Measurements from ENCODE around the gene STARD3NL.

STARD3NL gene

GRCh38 chr7:38179776-38180226, 1.8 kb downstream of the STARD3NL start:
- in situ Hi-C loops (cut with MboI; ENCODE audit: low pct_unique_long_range_greater_than_20kb, low sequenced_read_pairs, unreplicated experiment): no loop called here
- TF ChIP-seq CTCF (IDR thresholded peaks at IDR 0.05; ENCODE audit: extremely low read depth, insufficient read depth, missing control alignments): no peak
- no peak for DNase-seq (ENCODE audit: low spot score)

DNA sequence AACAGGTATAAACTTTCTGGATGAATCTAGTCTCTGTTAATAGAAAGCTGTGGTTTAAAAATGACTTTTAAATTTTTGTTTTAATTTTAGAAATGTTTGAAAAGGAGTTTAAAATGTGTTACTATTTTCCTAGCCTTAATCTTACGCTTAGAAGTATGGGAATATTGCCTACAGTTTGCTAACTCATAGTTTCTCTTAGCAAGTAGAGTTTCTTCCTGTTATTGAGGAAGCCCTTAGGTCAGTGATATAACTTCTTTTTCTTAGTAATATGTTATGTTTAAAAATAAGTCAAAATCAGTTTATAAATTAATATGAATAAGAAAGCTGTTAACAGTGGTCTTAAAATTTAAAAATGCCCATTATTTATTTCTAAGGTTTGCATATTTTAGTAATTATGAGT, 3.1 kb downstream of the STARD3NL start:
- no peak for DNase-seq (ENCODE audit: low spot score)

GRCh38 chr7:38182450-38182849, 4.4 kb downstream of the STARD3NL start:
- no peak for TF ChIP-seq CTCF (IDR thresholded peaks at IDR 0.05; ENCODE audit: extremely low read depth, insufficient read depth, missing control alignments)
- DNase-seq (ENCODE audit: low spot score): no peak
- in situ Hi-C loops (cut with MboI; ENCODE audit: low pct_unique_long_range_greater_than_20kb, low sequenced_read_pairs, unreplicated experiment): no loop called here

More for the DNA sequence above, 3.1 kb downstream of the STARD3NL start:
- in situ Hi-C loops (cut with MboI; ENCODE audit: low pct_unique_long_range_greater_than_20kb, low sequenced_read_pairs, unreplicated experiment): no loop called here
- TF ChIP-seq CTCF (IDR thresholded peaks at IDR 0.05; ENCODE audit: extremely low read depth, insufficient read depth, missing control alignments): no peak

GRCh38 chr7:38185395-38186307, 7.6 kb downstream of the STARD3NL start:
- no peak for DNase-seq (ENCODE audit: low spot score)
- no peak for TF ChIP-seq CTCF (IDR thresholded peaks at IDR 0.05; ENCODE audit: extremely low read depth, insufficient read depth, missing control alignments)
- in situ Hi-C loops (cut with MboI; ENCODE audit: low pct_unique_long_range_greater_than_20kb, low sequenced_read_pairs, unreplicated experiment): no loop called here

- no peak for DNase-seq (ENCODE audit: low spot score)
- no peak for TF ChIP-seq CTCF (IDR thresholded peaks at IDR 0.05; ENCODE audit: extremely low read depth, insufficient read depth, missing control alignments)
- in situ Hi-C loops (cut with MboI; ENCODE audit: low pct_unique_long_range_greater_than_20kb, low sequenced_read_pairs, unreplicated experiment): no loop called here
Observed at GRCh38 chr7:38186593-38187314, 8.7 kb downstream of the STARD3NL start.

DNA sequence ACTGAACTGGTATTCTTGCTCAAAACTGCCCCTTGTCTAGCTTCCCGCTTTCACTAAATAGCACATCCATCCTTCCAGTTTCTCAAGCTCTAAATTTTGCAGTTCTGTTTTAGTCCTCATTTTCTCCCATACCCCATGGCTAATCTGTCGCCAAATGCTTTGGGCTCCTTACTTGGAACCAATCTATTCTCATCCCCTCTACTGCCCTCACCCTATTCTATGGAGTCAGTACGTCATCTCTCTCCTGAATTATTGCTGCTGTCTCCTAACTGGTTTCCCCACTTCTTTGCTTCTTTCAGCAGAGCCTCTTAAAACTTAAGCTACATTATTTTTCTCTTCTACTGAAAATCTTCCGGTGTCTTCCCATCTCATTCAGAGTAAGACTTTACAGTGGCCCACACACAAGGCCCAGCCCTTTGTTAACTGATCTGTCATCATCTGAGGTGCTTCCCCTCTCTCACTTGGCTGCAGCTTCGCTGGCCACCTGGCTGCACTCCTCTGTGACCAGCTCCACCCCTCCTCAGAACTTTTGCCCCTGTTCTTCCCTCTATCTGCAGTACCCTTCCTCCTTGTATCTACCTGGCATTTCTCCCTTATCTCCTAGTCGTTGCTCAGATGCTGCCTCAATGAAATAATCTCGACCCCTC, 9.9 kb downstream of the STARD3NL start:
- in situ Hi-C loops (cut with MboI; ENCODE audit: low pct_unique_long_range_greater_than_20kb, low sequenced_read_pairs, unreplicated experiment): no loop called here
- DNase-seq (ENCODE audit: low spot score): peak; percentile 30
- TF ChIP-seq CTCF (IDR thresholded peaks at IDR 0.05; ENCODE audit: extremely low read depth, insufficient read depth, missing control alignments): no peak
